GM19238 (cell line): ENCODE results near the gene C1orf226.
"Not testable (repeated sequence)": the region's sequence is repeated elsewhere in the genome, so short reads cannot be mapped to it uniquely, and the experiment has no call there.

Experiments used
- DNase-seq: peaks from one replicate; pipeline ENCODE4 v3.0.0; 2011; ENCODE audit warnings: low spot score; ENCODE audit not compliant: insufficient read length

The C1orf226 gene

DNA sequence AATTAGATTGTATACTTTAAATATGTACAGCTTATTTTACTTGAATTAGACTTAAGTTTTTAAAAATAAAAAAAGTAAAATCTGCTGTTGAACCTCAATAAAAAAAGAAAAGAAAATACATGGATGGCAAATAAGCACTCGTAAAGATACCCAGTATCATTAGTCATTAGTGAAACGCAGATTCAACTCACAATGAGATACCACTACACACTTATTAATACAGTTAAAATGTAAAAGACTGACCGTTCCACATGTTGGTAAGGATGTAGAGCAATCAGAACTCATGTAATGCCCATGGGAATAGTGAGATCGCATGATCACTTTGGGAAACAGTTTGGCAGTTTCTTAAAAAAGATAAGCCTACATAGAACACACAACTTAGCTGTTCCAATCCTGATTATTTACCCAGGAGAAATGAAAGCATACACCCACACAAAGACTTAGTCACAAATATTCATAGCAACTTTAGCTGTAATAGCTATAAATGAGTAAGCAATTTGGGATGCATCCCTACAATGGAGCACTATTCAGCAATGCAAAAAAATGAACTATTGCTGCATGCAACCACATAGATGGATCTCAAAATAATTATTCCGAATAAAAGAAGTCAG, 23.1 kb downstream of the C1orf226 start:
- DNase-seq: no peak

DNA sequence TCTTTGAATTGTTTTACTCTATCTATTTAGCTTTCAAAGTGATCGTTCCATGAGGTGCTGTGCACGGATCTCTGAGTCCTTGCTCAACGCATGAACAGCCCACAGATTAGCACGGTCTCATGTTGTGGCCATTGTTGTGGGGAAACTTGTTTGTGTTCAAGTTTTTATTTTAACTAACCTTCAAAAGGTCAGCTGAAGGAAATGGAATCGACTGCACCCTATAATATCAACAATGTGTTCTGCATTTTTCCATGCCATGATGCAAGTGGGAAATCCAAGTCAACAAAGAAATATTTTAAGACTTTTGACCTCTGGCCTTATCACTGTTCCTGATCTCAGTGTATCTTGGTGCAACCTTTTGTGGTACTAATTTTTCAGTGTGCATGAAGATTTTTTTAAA, 24.3 kb downstream of the C1orf226 start:
- no peak for DNase-seq

DNA sequence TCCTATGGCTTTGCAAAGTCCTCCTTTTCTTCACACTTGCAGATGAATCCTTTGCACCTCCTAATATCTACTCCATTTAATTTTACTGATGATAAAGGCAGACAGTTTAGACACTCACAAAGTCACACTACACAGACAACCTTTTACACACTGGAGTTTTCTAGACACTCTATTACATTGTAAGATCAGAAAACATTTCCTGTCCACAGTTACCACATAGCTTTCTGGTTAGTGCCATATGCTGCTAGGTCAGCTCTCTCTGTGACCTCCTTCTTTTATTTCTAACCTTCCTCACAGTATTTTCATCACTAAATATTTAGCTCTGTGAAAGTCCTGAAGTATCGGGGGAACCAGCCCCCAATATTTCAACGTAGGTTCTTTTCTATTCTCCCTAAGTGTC, 25.3 kb downstream of the C1orf226 start:
- DNase-seq: no peak

DNA sequence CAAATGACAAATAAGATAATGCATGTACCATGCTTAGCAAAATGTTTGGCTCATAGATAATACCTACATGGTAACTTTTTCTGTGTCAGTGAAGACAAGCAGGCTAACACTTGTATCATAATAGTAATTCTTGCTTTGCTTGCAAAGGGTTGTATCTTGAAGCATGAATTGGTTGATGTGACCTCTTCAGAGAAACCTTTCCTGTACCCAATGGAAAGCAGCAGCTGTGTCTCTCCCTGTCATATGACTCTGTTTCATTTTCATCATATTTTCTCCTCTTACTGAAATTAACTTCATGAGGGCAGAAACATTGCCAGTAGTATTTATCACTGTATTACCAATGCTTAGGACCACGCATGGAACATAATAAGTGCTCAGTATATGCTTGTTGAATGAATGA, 26.0 kb downstream of the C1orf226 start:
- no peak for DNase-seq

DNA sequence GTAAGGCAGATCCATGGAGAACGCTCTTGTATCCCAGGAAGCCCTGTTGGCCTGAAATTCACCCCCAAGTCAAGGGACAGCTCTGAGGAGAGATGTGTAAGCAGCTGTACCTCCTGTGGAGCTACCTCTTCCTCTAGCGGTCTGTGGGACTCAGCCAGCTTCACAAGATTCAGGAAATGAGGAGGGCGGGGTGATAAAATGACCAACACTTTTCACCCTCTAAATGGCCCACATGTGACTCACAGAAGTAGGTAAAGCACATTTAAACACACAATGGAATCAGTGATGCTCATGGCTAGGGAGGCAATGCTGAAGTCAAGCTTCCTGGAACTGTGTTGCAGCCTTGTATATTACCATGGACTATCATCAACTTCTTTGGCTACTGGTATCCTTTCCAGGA, 30.5 kb downstream of the C1orf226 start, which contains the start of gene SH2D1B:
Gene SH2D1B (minus strand): TSS at position 135 of the 400 bp plus-strand sequence. CDS start 120 bp downstream, at position 15.
- DNase-seq: no peak

DNA sequence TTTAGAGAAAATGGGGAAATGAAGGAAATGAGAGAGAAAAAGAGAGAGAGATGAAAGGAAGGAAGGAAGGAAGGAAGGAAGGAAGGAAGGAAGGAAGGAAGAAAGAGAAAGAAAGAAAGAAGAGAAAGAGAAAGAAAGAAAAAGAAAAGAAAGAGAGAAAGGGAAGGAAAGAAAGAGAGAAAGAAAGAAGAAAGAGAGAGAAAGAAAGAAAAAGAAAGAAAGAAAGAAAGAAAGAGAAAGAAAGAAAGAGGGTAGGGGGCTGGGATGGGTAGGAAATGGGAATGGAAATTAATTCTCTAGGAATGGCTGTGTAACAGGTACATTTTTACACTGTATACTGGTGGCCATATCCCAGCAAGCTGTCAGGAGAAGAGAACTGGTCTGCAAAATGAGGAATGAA, 34.7 kb downstream of the C1orf226 start:
- DNase-seq: no peak

DNA sequence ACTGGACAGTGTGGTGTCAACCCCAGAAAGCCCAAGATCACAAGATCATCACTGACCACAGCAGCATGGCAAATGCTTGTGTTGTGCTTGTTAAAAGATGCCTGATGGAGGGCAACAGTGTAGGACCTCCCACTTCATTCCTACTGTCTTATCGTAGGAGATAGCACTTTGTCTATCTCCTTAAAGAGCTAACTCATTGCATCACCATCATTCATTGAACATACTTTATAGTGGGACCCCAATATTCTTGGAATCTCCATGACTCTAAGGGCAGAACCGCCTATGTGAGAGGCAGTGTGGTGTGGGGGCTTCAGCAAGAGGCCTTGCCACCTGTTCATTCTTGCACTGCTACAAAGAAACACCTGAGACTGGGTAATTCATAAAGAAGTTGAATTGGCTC, 35.4 kb downstream of the C1orf226 start:
- DNase-seq: no peak

DNA sequence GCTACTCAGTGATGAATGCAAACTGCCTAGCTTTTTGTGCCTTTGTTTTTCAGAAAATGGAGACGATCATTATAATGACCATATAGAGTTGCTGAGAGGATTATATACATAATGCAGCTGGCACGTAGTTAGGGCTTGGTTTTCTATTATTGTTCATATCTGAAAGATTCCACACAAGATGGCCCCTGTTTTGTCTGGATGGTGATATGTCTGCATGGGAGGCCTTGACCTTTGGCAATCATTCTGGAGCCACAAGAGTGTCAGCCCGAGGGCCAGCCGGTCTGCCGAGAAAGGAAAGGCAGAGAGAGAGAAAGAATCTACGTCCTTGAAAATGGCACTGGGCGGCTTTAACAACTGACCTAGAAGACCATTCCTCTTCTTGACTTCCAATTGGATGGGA, 36.1 kb downstream of the C1orf226 start:
- no peak for DNase-seq

DNA sequence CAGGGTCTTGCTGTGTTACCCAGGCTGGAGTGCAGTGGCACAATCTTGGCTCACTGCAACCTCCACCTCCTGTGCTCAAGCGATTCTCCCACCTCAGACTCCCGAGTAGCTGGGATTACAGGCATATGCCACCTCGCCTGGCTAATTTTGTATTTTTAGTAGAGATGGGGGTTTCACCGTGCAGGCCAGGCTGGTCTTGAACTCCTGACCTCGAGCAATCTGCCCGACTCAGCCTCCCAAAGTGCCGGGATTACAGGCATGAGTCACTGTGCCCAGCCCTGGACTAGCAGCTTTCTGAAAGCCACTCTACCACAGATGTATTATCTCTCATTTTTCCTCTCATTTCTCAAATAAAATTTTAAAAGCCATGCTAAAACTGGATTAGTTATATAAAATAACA, 37.1 kb downstream of the C1orf226 start:
- DNase-seq: not testable (repeated sequence)

DNA sequence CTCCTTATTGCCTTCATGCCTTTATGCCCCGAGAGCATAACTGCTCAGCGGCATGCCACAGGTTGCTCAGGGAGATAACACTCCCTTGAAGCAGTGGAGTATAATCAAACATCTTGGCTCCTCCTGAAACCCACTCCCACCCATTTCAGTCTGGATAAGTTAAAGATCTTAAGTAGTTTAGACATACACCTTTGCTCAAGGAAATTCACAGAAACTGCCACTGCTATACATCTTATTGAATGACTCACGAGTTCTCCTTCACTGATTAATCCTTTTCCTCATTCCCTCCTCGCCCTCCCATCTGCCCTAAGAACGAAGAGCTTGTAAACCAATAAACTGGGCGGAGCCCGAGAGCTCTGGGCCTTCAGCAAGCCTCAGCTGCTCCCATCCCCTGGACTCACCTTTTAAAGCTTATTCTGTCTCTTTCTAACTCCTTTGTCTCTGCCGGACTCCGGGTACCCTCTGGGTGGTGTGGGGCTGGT, 38.0 kb downstream of the C1orf226 start:
- DNase-seq: not testable (repeated sequence)

DNA sequence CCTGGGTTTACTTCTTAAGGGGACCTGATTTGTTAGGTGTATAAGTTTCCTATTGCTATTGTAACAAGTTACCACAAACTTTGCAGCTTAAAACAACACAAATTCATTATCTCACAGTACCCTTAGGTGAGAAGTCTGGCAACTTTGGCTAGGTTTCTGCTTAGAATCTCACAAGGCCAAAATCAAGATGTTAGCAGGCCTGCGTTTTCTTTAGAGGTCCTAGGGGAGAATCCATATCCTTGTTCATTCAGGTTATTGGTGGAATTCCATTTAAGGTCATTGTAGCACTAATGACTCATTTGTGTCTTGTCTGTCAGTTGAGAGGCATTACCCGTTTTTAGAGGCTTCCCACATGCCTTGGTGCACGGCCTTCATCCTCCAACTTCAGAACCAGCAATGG, 38.6 kb downstream of the C1orf226 start:
- DNase-seq: no peak

DNA sequence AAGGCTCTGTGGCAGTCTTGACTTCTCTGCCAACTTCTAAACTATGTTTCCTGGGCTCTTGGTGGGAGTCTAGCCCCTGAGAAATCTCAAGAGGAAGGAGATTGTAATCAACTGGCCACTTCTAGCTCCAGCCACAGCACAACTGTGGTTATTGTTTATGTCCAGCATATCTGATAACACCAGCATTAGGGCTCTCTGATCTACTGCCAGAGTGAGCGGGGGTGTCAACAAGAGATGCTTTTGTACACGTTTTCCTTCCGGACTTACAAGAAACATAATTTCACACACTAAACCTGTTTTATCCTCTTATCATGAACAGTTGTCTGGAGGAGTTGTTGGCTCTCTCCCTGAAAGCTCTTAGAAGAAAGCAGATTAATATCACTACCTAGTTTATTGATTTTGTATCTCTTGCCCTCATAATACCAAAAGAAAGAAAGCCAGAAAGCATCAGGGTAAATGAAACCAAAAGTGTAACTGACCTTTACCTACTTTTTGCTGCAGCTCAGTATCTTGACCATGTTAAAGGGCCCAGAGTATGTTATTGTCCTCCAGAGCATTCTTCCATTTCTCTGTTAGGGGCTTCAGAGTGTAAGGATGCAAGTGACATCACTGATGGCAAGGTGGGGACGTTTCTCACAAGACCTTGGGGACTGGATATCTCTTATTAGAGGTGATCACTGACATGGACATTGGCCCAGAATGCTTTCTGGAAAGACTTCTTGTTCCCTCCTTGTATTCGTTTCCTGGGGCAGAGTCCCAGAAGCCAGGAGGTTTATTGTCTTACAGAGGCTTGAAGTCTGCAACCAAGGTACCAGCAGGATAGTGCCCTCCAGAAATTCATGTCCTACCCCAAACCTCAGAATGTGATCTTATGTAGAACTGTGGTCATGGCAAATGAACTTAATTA, 40.0 kb downstream of the C1orf226 start:
- DNase-seq: no peak

DNA sequence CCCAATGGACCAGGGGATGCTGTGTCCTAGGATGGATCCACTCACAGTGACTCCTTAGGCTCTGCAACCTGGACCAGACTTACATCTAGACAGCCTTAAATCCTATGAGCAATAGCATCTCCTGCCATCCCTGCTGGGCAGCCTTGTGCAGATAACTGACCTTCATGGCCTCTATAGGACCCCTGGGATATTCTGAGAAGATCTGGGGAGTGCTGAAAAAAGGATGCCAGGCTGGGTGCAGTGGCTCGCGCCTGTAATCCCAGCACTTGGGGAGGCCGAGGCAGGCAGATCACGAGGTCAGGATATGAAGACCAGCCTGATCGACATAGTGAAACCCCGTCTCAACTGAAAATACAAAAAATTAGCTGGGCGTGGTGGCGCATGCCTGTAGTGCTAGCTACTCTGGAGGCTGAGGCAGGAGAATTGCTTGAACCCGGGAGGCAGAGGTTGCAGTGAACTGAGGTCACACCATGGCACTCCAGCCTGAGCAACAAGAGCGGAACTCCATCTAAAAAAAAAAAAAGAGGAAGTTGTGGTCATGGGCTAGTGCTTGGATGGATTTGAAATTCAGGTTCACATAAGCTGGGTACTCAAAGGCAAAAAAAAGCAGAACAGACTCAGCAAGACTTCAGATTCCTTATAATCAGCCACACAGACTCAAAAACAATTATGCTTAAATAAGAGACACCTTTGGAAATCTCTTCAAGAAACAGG, 41.3 kb downstream of the C1orf226 start:
- DNase-seq: no peak

DNA sequence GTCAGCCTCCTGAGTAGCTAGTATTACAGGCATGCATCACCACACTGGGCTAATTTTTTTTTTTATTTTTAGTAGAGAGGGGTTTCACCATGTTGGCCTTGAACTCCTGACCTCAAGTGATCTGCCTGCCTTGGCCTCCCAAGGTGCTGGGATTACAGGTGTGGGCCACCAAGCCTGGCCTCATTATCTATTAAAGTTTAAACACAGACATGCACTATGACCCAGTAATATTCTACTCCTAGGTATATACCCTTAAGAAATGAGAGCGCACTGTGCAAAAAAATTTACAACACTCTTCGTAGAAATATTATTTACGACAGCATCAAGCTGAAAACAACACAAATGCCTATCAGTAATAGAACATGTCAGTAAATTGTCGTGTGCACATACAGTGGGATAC, 49.1 kb downstream of the C1orf226 start:
- DNase-seq: no peak

DNA sequence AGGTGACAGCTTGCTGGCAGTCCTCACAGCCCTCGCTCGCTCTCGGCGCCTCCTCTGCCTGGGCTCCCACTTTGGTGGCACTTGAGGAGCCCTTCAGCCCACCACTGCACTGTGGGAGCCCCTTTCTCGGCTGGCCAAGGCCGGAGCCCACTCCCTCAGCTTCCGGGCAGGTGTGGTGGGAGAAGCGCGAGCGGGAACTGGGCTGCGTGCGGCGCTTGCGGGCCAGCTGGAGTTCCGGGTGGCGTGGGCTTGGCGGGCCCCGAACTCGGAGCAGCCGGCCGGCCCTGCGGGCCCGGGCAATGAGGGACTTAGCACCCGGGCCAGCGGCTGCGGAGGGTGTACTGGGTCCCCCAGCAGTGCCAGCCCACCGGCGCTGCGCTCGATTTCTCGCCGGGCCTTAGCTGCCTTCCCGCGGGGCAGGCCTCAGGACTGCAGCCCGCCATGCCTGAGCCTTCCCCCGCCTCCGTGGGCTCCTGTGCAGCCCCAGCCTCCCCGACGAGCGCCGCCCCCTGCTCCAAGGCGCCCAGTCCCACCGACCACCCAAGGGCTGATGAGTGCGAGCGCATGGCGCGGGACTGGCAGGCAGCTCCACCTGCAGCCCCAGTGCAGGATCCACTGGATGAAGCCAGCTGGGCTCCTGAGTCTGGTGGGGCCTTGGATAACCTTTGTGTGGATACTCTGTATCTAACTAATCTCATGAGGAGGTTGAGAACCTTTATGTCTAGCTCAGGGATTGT, 51.6 kb downstream of the C1orf226 start:
- not testable (repeated sequence) for DNase-seq
